Panc1 (cell line): ENCODE data around the gene DPP4. TPM values are rescaled to one million over a fixed set of nuclear protein-coding genes. Genes with fewer than 3 reads are reported as not detected.

ENCODE experiments used
- ATAC-seq: fragments of 200-7000 bp; cut with Tn5 transposase; 2 replicates; pipeline ENCODE4 v1.9.1; 2020; ENCODE audit warnings: mild to moderate bottlenecking, moderate library complexity
- BruUV-seq: library from RNA; stranded (reverse); fragments of 400-500 nt; replicated peaks from 2 replicates; lab custom pipeline; 2021; lab: Mats Ljungman, UMichigan
- CTCF ChIA-PET: fragments of 300-600 bp; sonication (Branson Sonifier 250); formaldehyde crosslinking; loops from one replicate; lab custom pipeline; 2022; ENCODE audit warnings: antibody characterized with exemption; lab: Charles Lee
- POLR2A ChIA-PET: fragments of 300-600 bp; sonication (Branson Sonifier 250); formaldehyde crosslinking; loops from one replicate; lab custom pipeline; 2022; ENCODE audit warnings: antibody characterized with exemption; lab: Charles Lee
- DNase-seq: peaks from one replicate; pipeline ENCODE4 v3.0.0-alpha.2; 2010; ENCODE audit warnings: low read depth, low spot score
- H3K27ac ChIP-seq: 2 replicates; pipeline ENCODE4 v1.5.1; 2011; ENCODE audit warnings: mild to moderate bottlenecking, low read length, inconsistent platforms
- H3K27me3 ChIP-seq: fragments of 200-500 bp; sonication (Bioruptor generic); 2 replicates; pipeline ENCODE4 v1.6.0; 2014; ENCODE audit warnings: low read length, inconsistent platforms; ENCODE audit not compliant: control insufficient read depth, insufficient read depth
- H3K36me3 ChIP-seq: fragments of 200-500 bp; sonication (Bioruptor generic); 2 replicates; pipeline ENCODE4 v1.5.1; 2014; ENCODE audit warnings: inconsistent platforms, mild to moderate bottlenecking, low read length, moderate library complexity; ENCODE audit not compliant: control insufficient read depth, insufficient read depth
- H3K4me1 ChIP-seq: 2 replicates; pipeline ENCODE4 v1.5.1; 2011; ENCODE audit warnings: inconsistent platforms, mild to moderate bottlenecking, low read length, moderate library complexity; ENCODE audit not compliant: control insufficient read depth, insufficient read depth
- H3K4me3 ChIP-seq, 2 experiments: 2 replicates each; pipeline ENCODE4 v1.5.1; 2011 to 2012; ENCODE audit warnings: low read depth in 2 of 2, low read length in 2 of 2, mild to moderate bottlenecking in 2 of 2, inconsistent platforms in 1 of 2, moderate library complexity in 1 of 2
- H3K9me3 ChIP-seq: fragments of 200-500 bp; sonication (Bioruptor generic); 2 replicates; pipeline ENCODE4 v1.5.1; 2014; ENCODE audit warnings: low read depth, mild to moderate bottlenecking, inconsistent platforms, low read length, moderate library complexity; ENCODE audit not compliant: control insufficient read depth, insufficient read depth
- CTCF ChIP-seq: fragments of 450-650 bp; IDR thresholded peaks from 2 replicates; pipeline ENCODE4 v1.5.1; 2017; ENCODE audit warnings: mild to moderate bottlenecking
- POLR2AphosphoS5 ChIP-seq: IDR thresholded peaks from 2 replicates; pipeline ENCODE4 v1.6.1; 2012; ENCODE audit warnings: mild to moderate bottlenecking, low read depth, low read length, moderate library complexity
- SIN3A ChIP-seq: IDR thresholded peaks from 2 replicates; pipeline ENCODE4 v1.6.1; 2012; ENCODE audit warnings: low read depth, mild to moderate bottlenecking, low read length, moderate library complexity, borderline replicate concordance; ENCODE audit not compliant: insufficient read depth
- TCF7L2 ChIP-seq: IDR thresholded peaks from 2 replicates; pipeline ENCODE4 v1.6.1; 2011; ENCODE audit warnings: mild to moderate bottlenecking, low read depth, low read length, inconsistent platforms
- in situ Hi-C: cut with HindIII; loops from 2 replicates; pipeline ENCODE4 v1.10.0; 2016; ENCODE audit warnings: low sequenced_read_pairs, low pct_unique_long_range_greater_than_20kb
- intact Hi-C: fragments of 100-400 bp; cut with micrococcal nuclease; formaldehyde crosslinking; loops from one replicate; pipeline ENCODE4 v1.10.0; 2022; ENCODE audit not compliant: unreplicated experiment
- total RNA-seq: library from RNA; stranded (reverse); gene quantifications from one replicate; pipeline ENCODE4 v1.2.1, GENCODE V29; 2021; ENCODE audit not compliant: unreplicated experiment
- TF ChIP-seq, protein P1 (sequence below), 2 experiments: IDR thresholded peaks; 2 replicates each; pipeline ENCODE4 v1.6.1; 2011 to 2012; ENCODE audit warnings: low read depth in 2 of 2, control low read depth in 1 of 2, low read length in 1 of 2, mild to moderate bottlenecking in 1 of 2, moderate library complexity in 1 of 2; ENCODE audit not compliant: insufficient read depth in 1 of 2

The DPP4 gene
- total RNA-seq, 1 experiment from 2014 or later, result 0.23 TPM

GRCh38 chr2:162053808-162054155 is 20.2 kb downstream of the DPP4 start:
- no TSS peak for BruUV-seq
- CTCF ChIA-PET, result no interaction called here
- no peak for DNase-seq
- no peak for TF ChIP-seq CTCF
- TF ChIP-seq, protein P1, sequence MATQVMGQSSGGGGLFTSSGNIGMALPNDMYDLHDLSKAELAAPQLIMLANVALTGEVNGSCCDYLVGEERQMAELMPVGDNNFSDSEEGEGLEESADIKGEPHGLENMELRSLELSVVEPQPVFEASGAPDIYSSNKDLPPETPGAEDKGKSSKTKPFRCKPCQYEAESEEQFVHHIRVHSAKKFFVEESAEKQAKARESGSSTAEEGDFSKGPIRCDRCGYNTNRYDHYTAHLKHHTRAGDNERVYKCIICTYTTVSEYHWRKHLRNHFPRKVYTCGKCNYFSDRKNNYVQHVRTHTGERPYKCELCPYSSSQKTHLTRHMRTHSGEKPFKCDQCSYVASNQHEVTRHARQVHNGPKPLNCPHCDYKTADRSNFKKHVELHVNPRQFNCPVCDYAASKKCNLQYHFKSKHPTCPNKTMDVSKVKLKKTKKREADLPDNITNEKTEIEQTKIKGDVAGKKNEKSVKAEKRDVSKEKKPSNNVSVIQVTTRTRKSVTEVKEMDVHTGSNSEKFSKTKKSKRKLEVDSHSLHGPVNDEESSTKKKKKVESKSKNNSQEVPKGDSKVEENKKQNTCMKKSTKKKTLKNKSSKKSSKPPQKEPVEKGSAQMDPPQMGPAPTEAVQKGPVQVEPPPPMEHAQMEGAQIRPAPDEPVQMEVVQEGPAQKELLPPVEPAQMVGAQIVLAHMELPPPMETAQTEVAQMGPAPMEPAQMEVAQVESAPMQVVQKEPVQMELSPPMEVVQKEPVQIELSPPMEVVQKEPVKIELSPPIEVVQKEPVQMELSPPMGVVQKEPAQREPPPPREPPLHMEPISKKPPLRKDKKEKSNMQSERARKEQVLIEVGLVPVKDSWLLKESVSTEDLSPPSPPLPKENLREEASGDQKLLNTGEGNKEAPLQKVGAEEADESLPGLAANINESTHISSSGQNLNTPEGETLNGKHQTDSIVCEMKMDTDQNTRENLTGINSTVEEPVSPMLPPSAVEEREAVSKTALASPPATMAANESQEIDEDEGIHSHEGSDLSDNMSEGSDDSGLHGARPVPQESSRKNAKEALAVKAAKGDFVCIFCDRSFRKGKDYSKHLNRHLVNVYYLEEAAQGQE (IDR thresholded peaks at IDR 0.05; ENCODE audit: insufficient read depth in 1 of 2, low read depth in 2 of 2, low read length in 1 of 2), result no peak
- no peak for TF ChIP-seq POLR2AphosphoS5
- no peak for TF ChIP-seq TCF7L2
- TF ChIP-seq SIN3A, result no peak
- Histone ChIP-seq H3K4me1 (no peaks in the 10 kb centered on the region), H3K4me3 (no peak overlapping the region), H3K27ac (no peak overlapping the region), H3K36me3 (no peaks in the 10 kb centered on the region), H3K9me3 (no peaks in the 10 kb centered on the region), H3K27me3 (no peaks in the 10 kb centered on the region)
- no peak for ATAC-seq
- intact Hi-C loops (no loop called here), in situ Hi-C loops (no loop called here)
- POLR2A ChIA-PET, result no interaction called here

- no peak for TF ChIP-seq SIN3A
- no peak for TF ChIP-seq CTCF
- TF ChIP-seq, protein P1 (IDR thresholded peaks at IDR 0.05; ENCODE audit: insufficient read depth in 1 of 2, low read depth in 2 of 2, low read length in 1 of 2), result no peak
- TF ChIP-seq TCF7L2, result no peak
- no peak for TF ChIP-seq POLR2AphosphoS5
- ChIA-PET CTCF (no interaction called here), POLR2A (no interaction called here)
- no peaks in the 10 kb centered on the region for H3K9me3 ChIP-seq
- no peaks in the 10 kb centered on the region for H3K4me1 ChIP-seq
- intact Hi-C loops, result no loop called here
- no peaks in the 10 kb centered on the region for H3K27me3 ChIP-seq
- H3K36me3 ChIP-seq, result no peaks in the 10 kb centered on the region
- no peak for ATAC-seq
- in situ Hi-C loops, result no loop called here
- no peak overlapping the region for H3K27ac ChIP-seq
- H3K4me3 ChIP-seq, result no peak overlapping the region
- DNase-seq, result no peak
- BruUV-seq, result no TSS peak
Observed at GRCh38 chr2:162053066-162053807, 20.8 kb downstream of the DPP4 start.
